HUES6 (cell line): ENCODE results near the gene TDRD9.

ENCODE experiments used
- H3K27ac ChIP-seq: 2 replicates; pipeline ENCODE4 v1.7.0; 2013; ENCODE audit warnings: low read depth, mild to moderate bottlenecking, low read length, inconsistent platforms
- H3K27me3 ChIP-seq: 2 replicates; pipeline ENCODE4 v1.6.1; 2013; ENCODE audit warnings: low read length; ENCODE audit not compliant: control insufficient read depth, insufficient read depth
- H3K36me3 ChIP-seq: 2 replicates; pipeline ENCODE4 v1.6.1; 2013; ENCODE audit warnings: low read length; ENCODE audit not compliant: control insufficient read depth, insufficient read depth
- H3K4me1 ChIP-seq: 2 replicates; pipeline ENCODE4 v1.6.1; 2013; ENCODE audit warnings: low read length; ENCODE audit not compliant: control insufficient read depth, insufficient read depth
- H3K4me3 ChIP-seq: 2 replicates; pipeline ENCODE4 v1.5.1; 2013; ENCODE audit warnings: low read depth, low read length
- H3K9ac ChIP-seq: one replicate; pipeline ENCODE4 v1.6.1; 2013; ENCODE audit warnings: mild to moderate bottlenecking, low read length
- H3K9me3 ChIP-seq: 2 replicates; pipeline ENCODE4 v1.6.1; 2013; ENCODE audit warnings: low read depth, low read length; ENCODE audit not compliant: control insufficient read depth, insufficient read depth

TDRD9 gene

DNA sequence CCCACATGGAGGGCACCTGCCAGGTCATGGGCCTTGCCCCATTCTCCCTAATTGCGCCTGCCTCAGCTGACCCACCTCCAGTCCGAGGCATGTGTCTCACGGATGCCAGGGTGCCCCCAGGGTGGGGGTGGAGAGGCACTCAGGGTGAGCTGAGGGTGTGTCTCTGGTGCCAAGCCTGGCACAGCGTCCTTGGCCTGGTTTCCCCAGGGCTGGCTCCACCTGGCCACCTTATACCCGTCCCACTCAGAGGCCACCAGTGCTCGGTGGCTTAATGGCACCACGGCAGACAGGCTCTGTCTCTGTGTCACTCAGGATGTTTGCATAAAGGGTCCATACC, 33.6 kb upstream of the TDRD9 start:
- H3K9me3 ChIP-seq: peaks cover 9% of the 10 kb centered on the region
- no peak overlapping the region for H3K4me3 ChIP-seq
- H3K36me3 ChIP-seq: no peaks in the 10 kb centered on the region
- peaks cover 5% of the 10 kb centered on the region; the same call in 1 of the 2 replicates for H3K27me3 ChIP-seq
- H3K9ac ChIP-seq: no peak overlapping the region
- no peaks in the 10 kb centered on the region; the same call in 1 of the 2 replicates for H3K4me1 ChIP-seq
- H3K27ac ChIP-seq: no peak overlapping the region

- H3K4me3 ChIP-seq: no peak overlapping the region
- H3K9me3 ChIP-seq: peaks cover 9% of the 10 kb centered on the region
- H3K9ac ChIP-seq: no peak overlapping the region
- no peaks in the 10 kb centered on the region for H3K4me1 ChIP-seq
- peaks cover 5% of the 10 kb centered on the region; the same call in 1 of the 2 replicates for H3K27me3 ChIP-seq
- no peak overlapping the region for H3K27ac ChIP-seq
- no peaks in the 10 kb centered on the region for H3K36me3 ChIP-seq
Measured at GRCh38 chr14:103896578-103896977, 31.7 kb upstream of the TDRD9 start.

DNA sequence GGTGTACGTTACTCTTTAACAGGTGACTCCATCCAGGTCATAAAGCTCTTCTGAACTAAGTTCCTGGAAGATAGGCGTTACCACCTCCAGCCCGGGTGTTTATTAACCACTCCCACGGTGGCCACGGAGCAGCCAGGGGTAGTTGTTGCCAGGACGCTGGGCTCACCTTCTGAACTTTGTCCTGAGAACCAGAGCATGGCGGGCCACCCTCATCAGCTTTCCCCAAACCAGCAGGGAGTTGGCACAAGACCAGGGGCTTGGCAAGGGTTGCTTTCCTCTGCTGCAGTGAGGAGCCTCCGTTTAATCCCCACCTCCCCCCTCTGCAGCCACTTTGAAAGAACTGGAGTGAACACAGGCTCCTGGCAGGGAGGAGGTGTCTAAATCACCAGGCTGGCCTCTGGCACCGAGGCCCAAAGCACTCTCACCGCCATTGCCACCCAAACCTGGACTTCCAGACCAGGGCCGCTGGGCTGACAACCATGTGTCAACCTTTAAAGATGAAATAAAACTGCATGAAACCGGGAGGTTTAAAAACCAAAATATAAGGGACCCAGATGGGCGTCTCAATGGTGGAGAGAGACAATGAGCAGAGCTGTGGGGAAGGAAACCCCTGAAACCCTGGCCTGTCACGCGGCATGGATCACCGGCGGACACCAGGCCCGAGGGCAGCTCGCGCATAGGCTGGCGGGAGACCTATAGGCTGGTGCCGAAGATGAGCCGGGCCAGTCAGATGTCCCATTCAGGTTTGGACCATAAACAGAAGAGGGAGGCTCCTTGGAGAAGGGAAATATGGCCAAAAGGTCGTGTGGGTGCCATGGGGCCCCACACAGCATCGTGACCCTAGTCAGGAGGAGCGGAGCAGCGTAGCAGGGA, 30.9 kb upstream of the TDRD9 start:
- no peak overlapping the region for H3K9ac ChIP-seq
- H3K9me3 ChIP-seq: peaks cover 9% of the 10 kb centered on the region
- no peaks in the 10 kb centered on the region for H3K4me1 ChIP-seq
- H3K27me3 ChIP-seq: peaks cover 5% of the 10 kb centered on the region; the same call in 1 of the 2 replicates
- no peak overlapping the region for H3K4me3 ChIP-seq
- H3K36me3 ChIP-seq: no peaks in the 10 kb centered on the region
- H3K27ac ChIP-seq: no peak overlapping the region

- H3K9me3 ChIP-seq: peaks cover 9% of the 10 kb centered on the region
- H3K27ac ChIP-seq: no peak overlapping the region
- no peaks in the 10 kb centered on the region for H3K4me1 ChIP-seq
- no peak overlapping the region for H3K9ac ChIP-seq
- H3K27me3 ChIP-seq: peaks cover 5% of the 10 kb centered on the region; the same call in 1 of the 2 replicates
- H3K36me3 ChIP-seq: no peaks in the 10 kb centered on the region
- no peak overlapping the region for H3K4me3 ChIP-seq
Measured at GRCh38 chr14:103898204-103898603, 30.1 kb upstream of the TDRD9 start.

DNA sequence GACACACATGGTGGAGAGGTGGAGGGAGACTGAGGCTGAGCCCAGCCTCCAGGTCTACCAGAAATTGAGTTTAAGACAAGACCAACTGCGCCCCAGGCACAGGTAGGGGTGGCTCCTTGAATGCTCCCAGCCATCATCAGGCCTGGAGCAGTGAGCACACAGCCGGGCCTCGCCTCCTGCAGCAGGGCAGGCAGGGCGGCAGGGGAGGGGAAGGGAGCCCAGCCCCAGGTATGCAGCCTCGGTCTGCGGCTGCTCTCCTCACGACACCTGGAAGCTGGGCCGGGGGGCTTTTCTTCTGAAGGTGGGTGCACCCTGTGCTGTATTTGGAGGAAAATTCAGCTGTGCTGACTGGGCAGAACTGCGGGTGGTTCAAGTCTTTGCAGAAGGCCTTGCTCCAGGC, 29.5 kb upstream of the TDRD9 start:
- H3K4me3 ChIP-seq: no peak overlapping the region
- H3K9ac ChIP-seq: no peak overlapping the region
- peaks cover 5% of the 10 kb centered on the region; the same call in 1 of the 2 replicates for H3K27me3 ChIP-seq
- no peak overlapping the region for H3K27ac ChIP-seq
- no peaks in the 10 kb centered on the region for H3K36me3 ChIP-seq
- peaks cover 9% of the 10 kb centered on the region for H3K9me3 ChIP-seq
- H3K4me1 ChIP-seq: no peaks in the 10 kb centered on the region

- peaks cover 9% of the 10 kb centered on the region for H3K9me3 ChIP-seq
Measured at GRCh38 chr14:103899316-103899715, 28.9 kb upstream of the TDRD9 start.

DNA sequence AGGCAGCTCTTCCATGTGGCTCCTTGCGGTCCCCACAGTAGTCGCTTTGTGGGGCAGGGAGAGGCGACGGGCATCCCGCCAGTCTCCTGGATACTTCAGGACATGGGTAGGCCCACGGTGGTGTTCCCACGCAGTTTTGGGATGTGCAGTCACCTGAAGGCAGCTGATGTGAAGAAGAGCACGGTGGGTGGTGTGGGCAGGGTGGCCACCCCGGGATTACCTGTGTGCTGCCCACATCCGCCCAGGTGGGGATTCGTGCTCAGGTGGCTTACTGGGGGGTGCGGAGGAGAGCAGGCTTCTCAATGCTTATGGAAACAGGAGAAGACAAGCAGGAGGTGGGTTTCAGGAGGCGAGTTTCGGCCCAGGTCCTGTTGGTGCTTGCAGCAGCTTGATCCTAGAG, 28.4 kb upstream of the TDRD9 start:
- Histone ChIP-seq H3K27me3 (peaks cover 5% of the 10 kb centered on the region; the same call in 1 of the 2 replicates), H3K4me1 (no peaks in the 10 kb centered on the region), H3K4me3 (no peak overlapping the region), H3K27ac (no peak overlapping the region), H3K36me3 (no peaks in the 10 kb centered on the region), H3K9me3 (peaks cover 9% of the 10 kb centered on the region), H3K9ac (no peak overlapping the region)

More at GRCh38 chr14:103899316-103899715, 28.9 kb upstream of the TDRD9 start:
- Histone ChIP-seq H3K27ac (no peak overlapping the region), H3K4me1 (no peaks in the 10 kb centered on the region), H3K36me3 (no peaks in the 10 kb centered on the region), H3K9ac (no peak overlapping the region), H3K4me3 (no peak overlapping the region), H3K27me3 (peaks cover 5% of the 10 kb centered on the region; the same call in 1 of the 2 replicates)

DNA sequence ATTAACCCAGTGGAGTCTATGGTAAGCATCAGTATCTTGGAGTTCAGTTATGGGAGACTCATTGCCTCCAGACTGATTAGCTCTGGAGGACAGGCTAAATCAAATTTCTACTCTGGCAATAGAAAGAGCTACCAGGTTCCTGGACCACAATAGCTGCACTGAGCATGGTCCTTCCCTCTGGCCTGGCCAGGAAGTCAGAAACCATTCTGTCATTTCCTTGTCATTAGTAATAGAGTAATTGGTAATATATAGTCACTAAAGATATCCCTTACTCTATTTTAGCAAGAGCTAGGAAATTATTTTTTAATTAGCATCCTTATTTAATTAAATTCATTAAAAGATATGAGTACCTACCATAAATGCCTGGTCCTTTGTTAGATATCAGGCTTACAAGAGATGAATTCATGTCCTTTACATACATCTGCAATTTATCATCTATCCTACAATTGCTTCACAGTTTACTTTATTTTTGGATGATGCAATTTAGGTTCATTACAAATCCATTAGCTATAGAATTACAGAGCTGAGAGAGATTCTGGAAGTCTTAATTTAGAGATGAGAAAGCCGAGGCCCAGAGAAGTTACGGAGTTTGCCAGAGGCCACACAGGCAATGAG, 23.7 kb upstream of the TDRD9 start:
- Histone ChIP-seq H3K4me3 (no peak overlapping the region), H3K36me3 (no peaks in the 10 kb centered on the region), H3K27me3 (no peaks in the 10 kb centered on the region), H3K4me1 (no peaks in the 10 kb centered on the region), H3K9ac (no peak overlapping the region), H3K27ac (no peak overlapping the region), H3K9me3 (no peaks in the 10 kb centered on the region)

- Histone ChIP-seq H3K27ac (no peak overlapping the region), H3K4me3 (no peak overlapping the region), H3K4me1 (peaks cover 9% of the 10 kb centered on the region; the same call in 1 of the 2 replicates), H3K36me3 (no peaks in the 10 kb centered on the region), H3K9me3 (no peaks in the 10 kb centered on the region), H3K27me3 (no peaks in the 10 kb centered on the region), H3K9ac (no peak overlapping the region)
Measured at GRCh38 chr14:103905842-103906456, 22.3 kb upstream of the TDRD9 start.

DNA sequence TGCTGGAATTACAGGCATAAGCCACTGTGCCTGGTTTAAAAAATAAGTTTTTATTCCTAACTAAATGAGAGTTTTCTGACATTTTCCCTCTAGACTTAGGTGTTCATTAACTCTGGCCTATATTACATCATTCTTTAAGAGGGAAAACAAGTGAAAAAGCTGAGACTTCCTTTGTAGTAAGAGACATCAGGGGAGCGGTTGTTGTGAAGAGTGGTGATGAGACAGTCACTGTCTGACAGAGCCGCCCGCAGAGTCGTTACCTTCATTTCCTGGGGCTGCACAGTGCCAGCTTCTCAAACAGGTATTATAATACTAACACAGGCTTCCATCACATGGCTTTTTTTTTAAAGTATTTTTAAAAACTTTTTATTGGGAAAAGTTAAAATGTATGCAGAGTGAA, 19.7 kb upstream of the TDRD9 start:
- Histone ChIP-seq H3K27me3 (no peaks in the 10 kb centered on the region), H3K4me1 (peaks cover 9% of the 10 kb centered on the region; the same call in 1 of the 2 replicates), H3K27ac (no peak overlapping the region), H3K4me3 (no peak overlapping the region), H3K36me3 (peaks cover 20% of the 10 kb centered on the region), H3K9ac (no peak overlapping the region), H3K9me3 (no peaks in the 10 kb centered on the region)
